ENCODE measurements around the gene AGXT. TPM values are rescaled to one million over a fixed set of nuclear protein-coding genes. Genes with fewer than 3 reads are reported as not detected.

AGXT gene
- total RNA-seq, 1 donor from 2014 or later = not detected

- Histone ChIP-seq H3K9me3 (no peaks in the 10 kb centered on the region), H3K4me1 (no peaks in the 10 kb centered on the region), H3K27me3 (no peaks in the 10 kb centered on the region), H3K36me3 (no peaks in the 10 kb centered on the region), H3K4me3 (no peak overlapping the region), H3K27ac (no peak overlapping the region)
- TF ChIP-seq CTCF (IDR thresholded peaks at IDR 0.05) = no peak
- intact Hi-C loops (cut with DNase I) = no loop called here
- DNase-seq (ENCODE audit: low spot score in 2 of 2) = no peak
Observed at GRCh38 chr2:240876035-240876474, 7.4 kb downstream of the AGXT start.

GRCh38 chr2:240876475-240877251 lies 8.0 kb downstream of the AGXT start:
- Histone ChIP-seq H3K27me3 (no peaks in the 10 kb centered on the region), H3K4me3 (no peak overlapping the region), H3K4me1 (no peaks in the 10 kb centered on the region), H3K27ac (no peak overlapping the region), H3K36me3 (no peaks in the 10 kb centered on the region), H3K9me3 (no peaks in the 10 kb centered on the region)
- no peak for TF ChIP-seq CTCF (IDR thresholded peaks at IDR 0.05)
- no peak for DNase-seq (ENCODE audit: low spot score in 2 of 2)
- intact Hi-C loops (cut with DNase I) = no loop called here

- Histone ChIP-seq H3K4me3 (no peak overlapping the region), H3K4me1 (no peaks in the 10 kb centered on the region), H3K9me3 (no peaks in the 10 kb centered on the region), H3K36me3 (no peaks in the 10 kb centered on the region), H3K27me3 (no peaks in the 10 kb centered on the region), H3K27ac (no peak overlapping the region)
- TF ChIP-seq CTCF (IDR thresholded peaks at IDR 0.05) = no peak
- no peak for DNase-seq (ENCODE audit: low spot score in 2 of 2)
- intact Hi-C loops (cut with DNase I) = no loop called here
Observed at GRCh38 chr2:240877460-240878340, 9.1 kb downstream of the AGXT start.

- H3K9me3 ChIP-seq = no peaks in the 10 kb centered on the region
- DNase-seq (ENCODE audit: low spot score in 2 of 2) = no peak
- intact Hi-C loops (cut with DNase I) = no loop called here
- no peak for TF ChIP-seq CTCF (IDR thresholded peaks at IDR 0.05)
- H3K27me3 ChIP-seq = no peaks in the 10 kb centered on the region
- H3K4me3 ChIP-seq = no peak overlapping the region
- H3K27ac ChIP-seq = no peak overlapping the region
- H3K36me3 ChIP-seq = no peaks in the 10 kb centered on the region
- H3K4me1 ChIP-seq = no peaks in the 10 kb centered on the region
Observed at GRCh38 chr2:240878341-240878936, 9.8 kb downstream of the AGXT start.

- no peaks in the 10 kb centered on the region for H3K27me3 ChIP-seq
- no peaks in the 10 kb centered on the region for H3K9me3 ChIP-seq
- intact Hi-C loops (cut with DNase I) = no loop called here
- H3K36me3 ChIP-seq = no peaks in the 10 kb centered on the region
- no peak for DNase-seq (ENCODE audit: low spot score in 2 of 2)
- no peak overlapping the region for H3K4me3 ChIP-seq
- no peak overlapping the region for H3K27ac ChIP-seq
- no peak for TF ChIP-seq CTCF (IDR thresholded peaks at IDR 0.05)
- no peaks in the 10 kb centered on the region for H3K4me1 ChIP-seq
Observed at GRCh38 chr2:240879105-240879504, 10.5 kb downstream of the AGXT start.

All from ascending aorta (tissue), 2 donors.